Upper lobe of right lung (tissue), 1 donor: ENCODE data around the gene RPL36A. TPM values are rescaled to one million over a fixed set of nuclear protein-coding genes. Genes with fewer than 3 reads are reported as not detected.
A peak's percentile ranks its signal among the peaks of the same experiment; 100 is the strongest.

Source experiments
- ATAC-seq: fragments of 200-7000 bp; cut with Tn5 transposase; one replicate; pipeline ENCODE4 v1.9.1; 2020; ENCODE audit warnings: mild to moderate bottlenecking, moderate library complexity
- DNase-seq: peaks from one replicate; pipeline ENCODE4 v3.0.0-alpha.2; 2020
- H3K27ac ChIP-seq: fragments of 200-600 bp; one replicate; pipeline ENCODE4 v1.8.0; 2022
- H3K27me3 ChIP-seq: fragments of 200-600 bp; one replicate; pipeline ENCODE4 v1.8.0; 2022; ENCODE audit warnings: mild to moderate bottlenecking
- H3K36me3 ChIP-seq: fragments of 200-600 bp; one replicate; pipeline ENCODE4 v1.8.0; 2022
- H3K4me1 ChIP-seq: fragments of 200-600 bp; one replicate; pipeline ENCODE4 v1.8.0; 2022
- H3K4me3 ChIP-seq: fragments of 200-600 bp; one replicate; pipeline ENCODE4 v1.8.0; 2022; ENCODE audit warnings: mild to moderate bottlenecking
- H3K9me3 ChIP-seq: fragments of 200-600 bp; one replicate; pipeline ENCODE4 v1.8.0; 2022
- intact Hi-C: fragments of 100-400 bp; cut with DNase I; formaldehyde crosslinking; loops from one replicate; pipeline ENCODE4 v1.11.0; 2022
- total RNA-seq: library from RNA; stranded (reverse); fragmentation: NEBNext Ultra II Directional; extraction: Animal tissue kit (Norgen Biotek cat#: 25700); gene quantifications from one replicate; pipeline ENCODE4 v1.2.1, GENCODE V29; 2021
- TF ChIP-seq, protein P1 (sequence below): fragments of 200-600 bp; IDR thresholded peaks from one replicate; pipeline ENCODE4 v1.8.0; 2022; ENCODE audit warnings: antibody characterized with exemption
- donor health status: DM: no; HTN: yes; CAD: no; lungs with severe emphysema.

The RPL36A gene
- total RNA-seq, 1 donor from 2014 or later, result 133 TPM

DNA sequence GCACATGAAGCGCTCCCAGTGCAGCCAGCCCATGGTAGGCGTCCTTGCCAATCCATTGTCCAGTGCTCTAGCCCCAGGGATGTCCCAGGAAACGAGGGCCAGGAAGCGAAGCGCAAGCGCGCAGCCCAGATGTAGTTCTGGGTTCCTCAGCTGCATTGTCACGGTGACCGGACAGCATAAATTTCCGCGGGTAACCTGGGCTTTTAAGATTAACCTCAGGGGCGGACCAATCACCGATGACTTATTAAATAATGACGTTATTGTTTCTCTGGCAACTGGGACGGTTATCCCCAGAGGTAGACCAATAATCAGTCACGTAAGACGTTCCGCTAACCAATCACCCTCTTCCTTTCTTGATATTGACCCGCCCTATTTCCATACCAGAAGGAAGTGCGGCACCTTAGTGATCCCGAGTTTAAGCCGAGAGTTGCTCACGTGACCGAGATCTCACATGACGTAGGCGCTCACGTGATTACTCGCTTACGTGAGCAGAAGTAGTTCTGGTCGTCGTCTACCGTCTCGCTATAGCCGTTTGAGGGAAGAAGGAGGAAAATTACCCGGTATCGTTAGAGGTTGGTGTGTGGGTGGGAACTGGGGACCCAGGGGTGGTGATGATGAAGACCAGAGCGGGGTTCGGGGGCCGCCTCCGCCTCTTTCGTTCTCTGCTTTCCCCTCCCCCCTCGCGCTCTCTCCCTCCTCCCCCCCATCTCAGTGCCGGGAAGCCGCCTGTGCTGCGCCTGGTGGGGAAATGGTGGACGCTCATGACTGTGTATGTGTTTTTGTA, 17.1 kb downstream of the RPL36A start, which contains the start of the genes GLA and HNRNPH2:
TSS of gene GLA (minus strand) at position 178 of the 784 bp plus-strand sequence. CDS start at position 156, 22 bp downstream.
TSS of gene HNRNPH2 (plus strand) at position 475 of the 784 bp plus-strand sequence. CDS start 3,767 bp downstream, outside the sequence.
- peak within 1 kb of the TSS; percentile 71 for H3K4me3 ChIP-seq
- TF ChIP-seq, protein P1, sequence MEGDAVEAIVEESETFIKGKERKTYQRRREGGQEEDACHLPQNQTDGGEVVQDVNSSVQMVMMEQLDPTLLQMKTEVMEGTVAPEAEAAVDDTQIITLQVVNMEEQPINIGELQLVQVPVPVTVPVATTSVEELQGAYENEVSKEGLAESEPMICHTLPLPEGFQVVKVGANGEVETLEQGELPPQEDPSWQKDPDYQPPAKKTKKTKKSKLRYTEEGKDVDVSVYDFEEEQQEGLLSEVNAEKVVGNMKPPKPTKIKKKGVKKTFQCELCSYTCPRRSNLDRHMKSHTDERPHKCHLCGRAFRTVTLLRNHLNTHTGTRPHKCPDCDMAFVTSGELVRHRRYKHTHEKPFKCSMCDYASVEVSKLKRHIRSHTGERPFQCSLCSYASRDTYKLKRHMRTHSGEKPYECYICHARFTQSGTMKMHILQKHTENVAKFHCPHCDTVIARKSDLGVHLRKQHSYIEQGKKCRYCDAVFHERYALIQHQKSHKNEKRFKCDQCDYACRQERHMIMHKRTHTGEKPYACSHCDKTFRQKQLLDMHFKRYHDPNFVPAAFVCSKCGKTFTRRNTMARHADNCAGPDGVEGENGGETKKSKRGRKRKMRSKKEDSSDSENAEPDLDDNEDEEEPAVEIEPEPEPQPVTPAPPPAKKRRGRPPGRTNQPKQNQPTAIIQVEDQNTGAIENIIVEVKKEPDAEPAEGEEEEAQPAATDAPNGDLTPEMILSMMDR, result no peak
- no peaks in the 10 kb centered on the region for H3K27me3 ChIP-seq
- peak; percentile 88 for DNase-seq
- H3K9me3 ChIP-seq, result no peaks in the 10 kb centered on the region
- H3K36me3 ChIP-seq, result peaks cover 4% of the 10 kb centered on the region
- peak within 1 kb of the TSS; percentile 92 for H3K27ac ChIP-seq
- ATAC-seq, result peak; percentile 98
- H3K4me1 ChIP-seq, result peaks cover 4% of the 10 kb centered on the region
- intact Hi-C loops, result no loop called here

GRCh38 chrX:101408532-101408841, 17.7 kb downstream of the RPL36A start:
- Histone ChIP-seq H3K4me1 (peaks cover 4% of the 10 kb centered on the region), H3K27ac (peak overlapping the region; percentile 92), H3K4me3 (peak overlapping the region; percentile 71), H3K27me3 (no peaks in the 10 kb centered on the region), H3K36me3 (peaks cover 4% of the 10 kb centered on the region), H3K9me3 (no peaks in the 10 kb centered on the region)
- intact Hi-C loops, result no loop called here
- ATAC-seq (no peak), DNase-seq (no peak)
- TF ChIP-seq, protein P1, result no peak

- TF ChIP-seq, protein P1, result no peak
- intact Hi-C loops, result no loop called here
- no peaks in the 10 kb centered on the region for H3K9me3 ChIP-seq
- H3K4me3 ChIP-seq, result peak overlapping the region; percentile 71
- peaks cover 4% of the 10 kb centered on the region for H3K4me1 ChIP-seq
- H3K27me3 ChIP-seq, result no peaks in the 10 kb centered on the region
- ATAC-seq (no peak), DNase-seq (no peak)
- H3K36me3 ChIP-seq, result peaks cover 4% of the 10 kb centered on the region
- peak overlapping the region; percentile 92 for H3K27ac ChIP-seq
These were observed 18.2 kb downstream of the RPL36A start for GRCh38 chrX:101409043-101409442.

- TF ChIP-seq, protein P1, result no peak
- no peaks in the 10 kb centered on the region for H3K9me3 ChIP-seq
- H3K27me3 ChIP-seq, result no peaks in the 10 kb centered on the region
- H3K4me1 ChIP-seq, result peaks cover 4% of the 10 kb centered on the region
- H3K36me3 ChIP-seq, result peaks cover 4% of the 10 kb centered on the region
- ATAC-seq (no peak), DNase-seq (no peak)
- peak overlapping the region; percentile 71 for H3K4me3 ChIP-seq
- H3K27ac ChIP-seq, result no peak overlapping the region
- intact Hi-C loops, result no loop called here
These were observed 19.6 kb downstream of the RPL36A start for GRCh38 chrX:101410461-101410860.

DNA sequence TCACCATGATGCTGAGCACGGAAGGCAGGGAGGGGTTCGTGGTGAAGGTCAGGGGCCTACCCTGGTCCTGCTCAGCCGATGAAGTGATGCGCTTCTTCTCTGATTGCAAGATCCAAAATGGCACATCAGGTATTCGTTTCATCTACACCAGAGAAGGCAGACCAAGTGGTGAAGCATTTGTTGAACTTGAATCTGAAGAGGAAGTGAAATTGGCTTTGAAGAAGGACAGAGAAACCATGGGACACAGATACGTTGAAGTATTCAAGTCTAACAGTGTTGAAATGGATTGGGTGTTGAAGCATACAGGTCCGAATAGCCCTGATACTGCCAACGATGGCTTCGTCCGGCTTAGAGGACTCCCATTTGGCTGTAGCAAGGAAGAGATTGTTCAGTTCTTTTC, 21.2 kb downstream of the RPL36A start:
- TF ChIP-seq, protein P1, result no peak
- ATAC-seq (no peak), DNase-seq (no peak)
- Histone ChIP-seq H3K27ac (no peak overlapping the region), H3K27me3 (no peaks in the 10 kb centered on the region), H3K4me3 (no peak overlapping the region), H3K4me1 (peaks cover 4% of the 10 kb centered on the region), H3K36me3 (peaks cover 4% of the 10 kb centered on the region), H3K9me3 (no peaks in the 10 kb centered on the region)
- intact Hi-C loops, result no loop called here
